IMR-90 (cell line): Measurements from ENCODE around the gene LYZ. TPM values are rescaled to one million over a fixed set of nuclear protein-coding genes. Genes with fewer than 3 reads are reported as not detected.

Experiments used
- ATAC-seq: fragments of 200-7000 bp; cut with Tn5 transposase; 2 replicates; pipeline ENCODE4 v1.9.1; 2020; ENCODE audit warnings: low read depth, mild to moderate bottlenecking, moderate library complexity
- BruUV-seq: library from RNA; stranded (reverse); fragments of 400-500 nt; replicated peaks from 2 replicates; lab custom pipeline; 2021; lab: Mats Ljungman, UMichigan
- CTCF ChIA-PET: fragments of 300-600 bp; formaldehyde crosslinking; extraction: SDS; loops from one replicate; lab custom pipeline; 2021; ENCODE audit warnings: antibody characterized with exemption; lab: Yijun Ruan, JAX
- POLR2A ChIA-PET: fragments of 300-600 bp; sonication (Branson Sonifier 250); formaldehyde crosslinking; loops from one replicate; lab custom pipeline; 2022; ENCODE audit warnings: antibody characterized with exemption; ENCODE audit not compliant: unreplicated experiment; lab: Charles Lee
- DNase-seq: peaks from one replicate; pipeline ENCODE4 v3.0.0; 2013
- H2AFZ ChIP-seq: replicated peaks from 2 replicates; pipeline ENCODE3; 2013; ENCODE audit warnings: low read length, mild to moderate bottlenecking; ENCODE audit not compliant: poor library complexity
- H2AK5ac ChIP-seq: 2 replicates; pipeline ENCODE4 v1.6.1; 2013; ENCODE audit warnings: low read depth, low read length, inconsistent platforms
- H2AK9ac ChIP-seq: replicated peaks from 2 replicates; pipeline ENCODE3; 2013; ENCODE audit warnings: mild to moderate bottlenecking, low read depth, low read length, moderate library complexity; ENCODE audit not compliant: poor library complexity
- H2BK120ac ChIP-seq: 2 replicates; pipeline ENCODE4 v1.6.1; 2013; ENCODE audit warnings: low read depth, low read length, inconsistent platforms
- H2BK15ac ChIP-seq: 3 replicates; pipeline ENCODE4 v1.6.1; 2013; ENCODE audit warnings: low read depth, low read length, inconsistent platforms
- H2BK20ac ChIP-seq: 2 replicates; pipeline ENCODE4 v1.6.1; 2013; ENCODE audit warnings: low read depth, mild to moderate bottlenecking, inconsistent platforms, low read length, moderate library complexity
- H2BK5ac ChIP-seq: 2 replicates; pipeline ENCODE4 v1.6.1; 2013; ENCODE audit warnings: mild to moderate bottlenecking, low read depth, low read length, inconsistent platforms; ENCODE audit not compliant: poor library complexity, severe bottlenecking
- H3K14ac ChIP-seq: replicated peaks from 2 replicates; pipeline ENCODE4 v1.6.1; 2013; ENCODE audit warnings: low read depth, low read length, inconsistent platforms
- H3K18ac ChIP-seq: 2 replicates; pipeline ENCODE4 v1.6.1; 2013; ENCODE audit warnings: low read depth, low read length, control low read depth
- H3K23ac ChIP-seq: 2 replicates; pipeline ENCODE4 v1.6.1; 2013; ENCODE audit warnings: low read depth, low read length, inconsistent platforms
- H3K27ac ChIP-seq: 2 replicates; pipeline ENCODE4 v1.5.1; 2013; ENCODE audit warnings: mild to moderate bottlenecking, control low read depth, low read length; ENCODE audit not compliant: insufficient read depth
- H3K27me3 ChIP-seq: 2 replicates; pipeline ENCODE4 v1.6.1; 2013; ENCODE audit warnings: low read length; ENCODE audit not compliant: control insufficient read depth, insufficient read depth
- H3K36me3 ChIP-seq: 2 replicates; pipeline ENCODE4 v1.6.1; 2013; ENCODE audit warnings: low read length, mixed read lengths; ENCODE audit not compliant: control insufficient read depth, insufficient read depth
- H3K4ac ChIP-seq: 2 replicates; pipeline ENCODE4 v1.6.1; 2013; ENCODE audit warnings: low read depth, low read length, inconsistent platforms
- H3K4me1 ChIP-seq: 2 replicates; pipeline ENCODE4 v1.6.1; 2013; ENCODE audit warnings: low read length, mixed read lengths; ENCODE audit not compliant: control insufficient read depth, insufficient read depth
- H3K4me2 ChIP-seq: 2 replicates; pipeline ENCODE4 v1.6.1; 2013; ENCODE audit warnings: low read depth, mild to moderate bottlenecking, control low read depth, low read length, moderate library complexity
- H3K4me3 ChIP-seq: 2 replicates; pipeline ENCODE4 v1.5.1; 2013; ENCODE audit warnings: low read depth, mild to moderate bottlenecking, control low read depth, low read length, moderate library complexity; ENCODE audit not compliant: insufficient read depth
- H3K56ac ChIP-seq: 2 replicates; pipeline ENCODE4 v1.6.1; 2013; ENCODE audit warnings: low read length, inconsistent platforms; ENCODE audit not compliant: insufficient read depth; ENCODE audit errors: extremely low read depth
- H3K79me1 ChIP-seq, 2 experiments: 2 replicates each; pipeline ENCODE4 v1.6.1; 2013; ENCODE audit warnings: low read length in 2 of 2, inconsistent platforms in 1 of 2, low read depth in 1 of 2
- H3K9ac ChIP-seq: 2 replicates; pipeline ENCODE4 v1.6.1; 2013; ENCODE audit warnings: low read depth, low read length, control low read depth
- H3K9me1 ChIP-seq: 2 replicates; pipeline ENCODE4 v1.6.1; 2013; ENCODE audit warnings: low read length, inconsistent platforms; ENCODE audit not compliant: insufficient read depth
- H3K9me3 ChIP-seq: 2 replicates; pipeline ENCODE4 v1.6.1; 2013; ENCODE audit warnings: low read length; ENCODE audit not compliant: control insufficient read depth, insufficient read depth
- H4K20me1 ChIP-seq: 2 replicates; pipeline ENCODE4 v1.6.1; 2013; ENCODE audit warnings: low read length, inconsistent platforms; ENCODE audit not compliant: insufficient read depth
- H4K5ac ChIP-seq: 2 replicates; pipeline ENCODE4 v1.6.1; 2013; ENCODE audit warnings: mild to moderate bottlenecking, low read depth, low read length, control low read depth
- H4K8ac ChIP-seq, 2 experiments: 2 replicates each; pipeline ENCODE4 v1.6.1; 2013; ENCODE audit warnings: low read depth in 2 of 2, low read length in 2 of 2, control low read depth in 1 of 2, inconsistent platforms in 1 of 2
- H4K91ac ChIP-seq: 2 replicates; pipeline ENCODE4 v1.6.1; 2013; ENCODE audit warnings: low read depth, low read length, inconsistent platforms; ENCODE audit not compliant: insufficient read depth
- CEBPB ChIP-seq: IDR thresholded peaks from 2 replicates; pipeline ENCODE4 v1.6.1; 2012; ENCODE audit warnings: low read depth, low read length, improper control_type of control experiment
- CHD1 ChIP-seq: IDR thresholded peaks from 2 replicates; pipeline ENCODE4 v1.6.1; 2012; ENCODE audit warnings: low read depth, low read length, improper control_type of control experiment
- FOS ChIP-seq: fragments of 150-350 bp; IDR thresholded peaks from 2 replicates; pipeline ENCODE4 v1.6.1; 2016; ENCODE audit warnings: low read depth, low read length
- MAFK ChIP-seq: IDR thresholded peaks from 2 replicates; pipeline ENCODE4 v1.6.1; 2012; ENCODE audit warnings: low read depth, low read length, improper control_type of control experiment
- MXI1 ChIP-seq: IDR thresholded peaks from 2 replicates; pipeline ENCODE4 v1.6.1; 2012; ENCODE audit warnings: low read depth, mild to moderate bottlenecking, low read length, moderate library complexity, borderline replicate concordance
- RAD21 ChIP-seq: IDR thresholded peaks from 2 replicates; pipeline ENCODE4 v1.6.1; 2012; ENCODE audit warnings: low read length, improper control_type of control experiment
- SMC3 ChIP-seq: fragments of 150-350 bp; IDR thresholded peaks from 2 replicates; pipeline ENCODE4 v1.6.1; 2016; ENCODE audit warnings: low read depth, mild to moderate bottlenecking, antibody characterized with exemption, low read length, moderate library complexity
- WGBS, 2 experiments: methylation state at CpG; one replicate each; pipeline versions ENCODE4 v1.1.5 to v1.1.7; 2013; ENCODE audit warnings: missing lambda C conversion rate in 2 of 2; ENCODE audit not compliant: insufficient read length in 1 of 2; ENCODE audit errors: extremely low coverage in 2 of 2; 5-methylcytosine and 5-hydroxymethylcytosine counted together
- dilution Hi-C: fragments of 300-500 bp; cut with HindIII; formaldehyde crosslinking; loops from one replicate; pipeline ENCODE4 v1.14.3; 2018; ENCODE audit warnings: low sequenced_read_pairs; ENCODE audit not compliant: unreplicated experiment
- in situ Hi-C: fragments of 300-500 bp; cut with MboI; formaldehyde crosslinking; loops from 3 replicates; pipeline ENCODE4 v1.14.3; 2019; ENCODE audit warnings: low sequenced_read_pairs, inconsistent platforms, mixed read lengths
- intact Hi-C: fragments of 100-400 bp; cut with micrococcal nuclease; formaldehyde crosslinking; loops from 2 replicates; pipeline ENCODE4 v1.10.0; 2022
- polyA plus RNA-seq, 3 experiments: library from polyadenylated mRNA; depleted of rRNA; stranded (reverse); fragments of >200 nt; gene quantifications; 2 replicates each; pipeline ENCODE4 v1.2.3, GENCODE V29; 2012; ENCODE audit warnings: low replicate concordance in 1 of 3
- total RNA-seq: library from RNA; depleted of rRNA; stranded (reverse); fragments of >200 nt; gene quantifications from 2 replicates; pipeline ENCODE4 v1.2.3, GENCODE V29; 2012
- TF ChIP-seq, protein P1 (sequence below): fragments of 150-350 bp; IDR thresholded peaks from 2 replicates; pipeline ENCODE4 v1.6.1; 2016; ENCODE audit warnings: low read depth, mild to moderate bottlenecking, low read length, moderate library complexity, borderline replicate concordance

LYZ gene
- total and polyA plus RNA-seq, 2 of the 4 experiments (the other 2 are of a cell fraction): not detected

DNA sequence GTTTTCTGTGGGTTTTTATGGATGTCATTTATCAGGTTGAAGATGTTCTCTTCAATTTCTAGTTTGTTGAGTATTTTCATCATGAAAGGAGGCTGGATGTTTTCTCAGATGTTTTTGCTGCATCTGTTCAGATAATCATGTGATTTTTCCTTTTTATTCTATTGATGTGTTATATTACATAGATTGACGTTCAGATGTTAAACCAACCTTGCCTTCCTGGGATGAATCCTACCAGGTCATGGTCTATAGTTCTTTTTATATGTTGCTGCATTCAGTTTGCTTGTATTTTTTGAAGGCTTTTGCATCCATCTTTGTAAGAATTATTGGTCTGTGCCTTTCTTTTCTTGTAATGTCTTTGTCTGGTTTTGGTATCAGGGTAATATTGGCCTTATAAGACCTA lies 43.9 kb upstream of the LYZ start:
- no peak overlapping the region for H4K91ac ChIP-seq
- no peak overlapping the region for H3K4ac ChIP-seq
- dilution Hi-C loops (no loop called here), in situ Hi-C loops (no loop called here), intact Hi-C loops (no loop called here)
- no peak overlapping the region for H3K56ac ChIP-seq
- H3K23ac ChIP-seq: no peak overlapping the region
- no peak overlapping the region for H3K4me3 ChIP-seq
- no peaks in the 10 kb centered on the region for H3K9me1 ChIP-seq
- ChIA-PET POLR2A (no interaction called here), CTCF (no interaction called here)
- H2AK5ac ChIP-seq: no peak overlapping the region
- H2BK15ac ChIP-seq: no peak overlapping the region
- no peaks in the 10 kb centered on the region for H3K36me3 ChIP-seq
- H2BK120ac ChIP-seq: no peak overlapping the region
- H4K5ac ChIP-seq: no peak overlapping the region
- no peak overlapping the region for H3K4me2 ChIP-seq
- no peak overlapping the region for H2BK20ac ChIP-seq
- no peaks in the 10 kb centered on the region for H3K9me3 ChIP-seq
- H2AK9ac ChIP-seq: no peak overlapping the region
- H2AFZ ChIP-seq: no peak overlapping the region
- H4K20me1 ChIP-seq: no peaks in the 10 kb centered on the region
- no peaks in the 10 kb centered on the region for H3K4me1 ChIP-seq
- no TSS peak for BruUV-seq
- H3K79me1 ChIP-seq: no peaks in the 10 kb centered on the region
- H3K27me3 ChIP-seq: peaks cover 4% of the 10 kb centered on the region
- H3K18ac ChIP-seq: no peak overlapping the region
- DNase-seq: no peak
- H3K27ac ChIP-seq: no peak overlapping the region
- ATAC-seq: no peak
- H3K14ac ChIP-seq: no peak overlapping the region
- TF ChIP-seq CHD1 (no peak), RAD21 (no peak), FOS (no peak), CEBPB (no peak), SMC3 (no peak), MXI1 (no peak), MAFK (no peak)
- TF ChIP-seq, protein P1, sequence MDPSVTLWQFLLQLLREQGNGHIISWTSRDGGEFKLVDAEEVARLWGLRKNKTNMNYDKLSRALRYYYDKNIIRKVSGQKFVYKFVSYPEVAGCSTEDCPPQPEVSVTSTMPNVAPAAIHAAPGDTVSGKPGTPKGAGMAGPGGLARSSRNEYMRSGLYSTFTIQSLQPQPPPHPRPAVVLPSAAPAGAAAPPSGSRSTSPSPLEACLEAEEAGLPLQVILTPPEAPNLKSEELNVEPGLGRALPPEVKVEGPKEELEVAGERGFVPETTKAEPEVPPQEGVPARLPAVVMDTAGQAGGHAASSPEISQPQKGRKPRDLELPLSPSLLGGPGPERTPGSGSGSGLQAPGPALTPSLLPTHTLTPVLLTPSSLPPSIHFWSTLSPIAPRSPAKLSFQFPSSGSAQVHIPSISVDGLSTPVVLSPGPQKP: no peak
- H4K8ac ChIP-seq: no peak overlapping the region
- WGBS, 2 experiments: no CpG with 5 or more reads among the region's 1 CpG
- no peak overlapping the region for H3K9ac ChIP-seq
- H2BK5ac ChIP-seq: no peak overlapping the region
